8988T (cell line): ENCODE data around the gene SPNS2.

ENCODE experiments used
- DNase-seq: peaks from one replicate; pipeline ENCODE4 v3.0.0; 2011

Gene SPNS2, protein sequence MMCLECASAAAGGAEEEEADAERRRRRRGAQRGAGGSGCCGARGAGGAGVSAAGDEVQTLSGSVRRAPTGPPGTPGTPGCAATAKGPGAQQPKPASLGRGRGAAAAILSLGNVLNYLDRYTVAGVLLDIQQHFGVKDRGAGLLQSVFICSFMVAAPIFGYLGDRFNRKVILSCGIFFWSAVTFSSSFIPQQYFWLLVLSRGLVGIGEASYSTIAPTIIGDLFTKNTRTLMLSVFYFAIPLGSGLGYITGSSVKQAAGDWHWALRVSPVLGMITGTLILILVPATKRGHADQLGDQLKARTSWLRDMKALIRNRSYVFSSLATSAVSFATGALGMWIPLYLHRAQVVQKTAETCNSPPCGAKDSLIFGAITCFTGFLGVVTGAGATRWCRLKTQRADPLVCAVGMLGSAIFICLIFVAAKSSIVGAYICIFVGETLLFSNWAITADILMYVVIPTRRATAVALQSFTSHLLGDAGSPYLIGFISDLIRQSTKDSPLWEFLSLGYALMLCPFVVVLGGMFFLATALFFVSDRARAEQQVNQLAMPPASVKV

DNA sequence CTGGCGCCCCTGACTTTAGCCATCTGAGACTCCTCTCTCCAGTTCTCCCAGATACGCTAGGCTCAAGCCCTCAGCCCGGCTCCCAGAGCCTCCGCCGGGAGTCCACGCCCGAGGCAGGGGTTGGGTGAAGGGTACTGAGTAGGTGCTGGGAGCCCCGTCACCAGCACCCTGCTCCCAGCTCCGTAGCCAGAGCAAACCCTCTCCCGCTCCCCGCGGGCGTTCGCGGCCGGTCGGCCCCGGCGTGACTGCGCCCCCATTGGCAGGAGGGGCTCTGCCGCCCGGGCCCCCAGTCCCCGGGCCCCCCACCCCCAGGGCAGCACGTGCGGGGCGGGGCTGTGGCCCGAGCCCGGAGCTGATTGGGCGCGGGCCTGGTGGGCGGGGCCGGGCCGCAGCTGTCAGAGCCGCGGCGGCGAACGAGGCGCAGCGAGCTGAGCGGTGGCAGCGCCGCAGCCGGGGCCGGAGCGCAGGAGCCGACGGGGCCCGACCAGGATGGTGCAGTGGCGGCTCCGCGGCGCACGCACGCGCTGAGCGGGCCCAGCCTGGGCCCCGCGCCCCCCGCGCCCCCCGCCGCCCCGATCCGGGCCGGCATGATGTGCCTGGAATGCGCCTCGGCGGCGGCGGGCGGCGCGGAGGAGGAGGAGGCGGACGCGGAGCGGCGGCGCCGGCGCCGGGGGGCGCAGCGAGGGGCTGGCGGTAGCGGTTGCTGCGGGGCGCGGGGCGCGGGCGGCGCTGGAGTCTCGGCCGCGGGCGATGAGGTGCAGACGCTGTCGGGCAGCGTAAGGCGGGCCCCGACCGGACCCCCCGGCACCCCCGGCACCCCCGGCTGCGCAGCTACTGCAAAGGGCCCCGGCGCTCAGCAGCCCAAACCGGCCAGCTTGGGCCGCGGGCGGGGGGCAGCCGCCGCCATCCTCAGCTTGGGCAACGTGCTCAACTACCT is at the start of gene SPNS2:
SPNS2 (plus strand) TSS at position 421 of the 937 bp plus-strand sequence; CDS start at position 588, 167 bp downstream.
- peak; percentile 96 for DNase-seq

DNA sequence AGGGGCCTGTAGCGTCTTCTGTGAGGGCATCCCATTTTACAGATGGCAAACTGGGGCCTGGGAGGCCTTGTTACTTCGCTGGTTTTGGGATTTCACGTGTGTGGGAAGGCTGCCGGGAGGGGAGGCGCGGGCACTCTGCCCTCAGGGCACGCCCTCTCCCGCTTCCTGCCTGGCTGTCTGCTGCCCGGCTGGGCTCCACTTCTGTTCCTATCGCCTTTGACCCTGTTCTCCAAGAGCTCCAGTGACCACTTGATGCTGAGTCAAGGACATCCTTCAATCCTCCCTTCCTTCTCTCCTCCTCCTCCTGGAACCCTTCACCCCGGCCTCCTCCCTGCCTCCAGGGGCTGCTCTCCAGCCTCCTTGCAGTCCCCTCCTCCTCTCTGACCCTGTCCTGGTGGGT is 48.9 kb upstream of the SPNS2 start:
- DNase-seq: no peak

DNA sequence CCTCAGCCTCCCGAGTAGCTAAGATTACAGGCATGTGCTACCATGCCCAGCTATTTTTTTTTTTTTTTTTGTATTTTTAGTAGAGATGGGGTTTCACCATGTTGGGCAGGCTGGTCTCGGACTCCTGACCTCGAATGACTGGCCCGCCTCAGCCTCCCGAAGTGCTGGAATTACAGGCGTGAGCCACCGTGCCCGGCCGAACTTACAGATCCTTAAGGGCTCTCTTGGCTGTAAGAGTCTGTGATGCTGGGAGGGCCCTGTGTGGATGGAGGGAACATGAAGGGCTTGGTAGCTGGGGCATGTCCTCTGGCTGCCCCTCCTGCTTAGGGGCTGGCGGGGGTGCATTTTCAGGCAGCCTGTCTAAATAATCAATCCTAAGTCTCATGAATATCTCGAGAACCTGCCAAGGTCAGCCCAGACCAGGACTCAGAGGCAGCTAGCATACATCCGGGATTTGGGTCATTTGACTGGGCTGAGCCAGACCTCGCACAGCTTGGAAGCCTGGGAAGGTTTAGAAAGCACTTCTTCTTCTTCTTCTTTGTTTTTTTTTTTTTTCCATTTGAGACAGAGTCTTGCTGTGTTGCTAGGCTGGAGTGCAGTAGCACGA is 47.9 kb upstream of the SPNS2 start:
- no peak for DNase-seq

DNA sequence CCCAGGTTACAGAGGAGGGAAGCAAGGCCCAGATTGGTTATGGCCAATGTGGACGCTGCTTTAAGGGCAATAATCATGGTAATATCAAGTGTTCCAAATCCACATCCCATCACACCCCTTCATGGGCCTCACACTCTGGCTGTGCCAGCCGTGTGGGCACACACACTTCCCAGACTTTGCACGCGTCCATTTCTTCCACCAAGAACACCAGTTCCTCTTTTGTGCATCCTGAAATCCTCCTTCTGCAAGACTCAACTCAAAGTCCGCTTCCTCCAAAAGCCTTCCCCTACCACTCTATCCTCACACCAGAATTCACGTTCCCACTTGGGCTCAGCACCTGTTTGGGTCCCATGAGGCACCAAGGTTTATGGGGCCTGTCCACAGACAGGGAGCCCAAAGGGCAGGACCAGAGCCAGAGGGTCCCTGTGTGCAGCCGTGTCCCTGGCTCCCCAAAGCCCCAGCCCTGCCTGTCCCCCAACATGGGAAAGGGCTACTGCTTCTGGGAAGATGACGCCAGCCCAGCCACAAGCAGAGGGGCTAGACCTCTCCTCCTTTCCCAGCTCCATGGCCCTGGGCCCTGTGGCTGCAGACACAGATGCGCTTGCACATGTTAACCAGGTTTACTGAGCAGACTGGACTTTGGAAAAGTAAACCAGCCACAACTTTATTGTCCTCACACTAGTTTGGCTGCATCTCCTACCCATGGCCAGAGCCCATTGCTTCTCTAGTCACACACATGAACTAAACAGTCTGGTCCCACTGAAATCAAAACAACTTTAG is 44.7 kb upstream of the SPNS2 start:
- no peak for DNase-seq

DNA sequence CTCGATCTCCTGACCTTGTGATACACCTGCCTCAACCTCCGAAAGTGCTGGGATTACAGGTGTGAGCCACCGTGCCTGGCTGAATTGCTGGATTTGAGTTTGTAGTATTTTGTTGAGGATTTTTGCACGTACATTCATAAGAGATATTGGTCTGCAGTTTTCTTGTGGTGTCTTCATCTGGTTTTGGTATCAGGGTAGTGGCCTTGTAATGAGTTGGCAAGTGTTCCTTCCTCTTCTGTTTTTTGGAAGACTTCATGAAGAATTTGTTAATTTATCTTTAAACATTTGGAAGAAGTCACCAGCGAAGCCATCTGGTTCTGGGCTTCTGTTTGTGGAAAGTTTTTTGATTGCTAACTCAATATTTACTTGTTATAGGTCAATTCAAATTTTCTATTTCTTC is 38.0 kb upstream of the SPNS2 start:
- DNase-seq: no peak

DNA sequence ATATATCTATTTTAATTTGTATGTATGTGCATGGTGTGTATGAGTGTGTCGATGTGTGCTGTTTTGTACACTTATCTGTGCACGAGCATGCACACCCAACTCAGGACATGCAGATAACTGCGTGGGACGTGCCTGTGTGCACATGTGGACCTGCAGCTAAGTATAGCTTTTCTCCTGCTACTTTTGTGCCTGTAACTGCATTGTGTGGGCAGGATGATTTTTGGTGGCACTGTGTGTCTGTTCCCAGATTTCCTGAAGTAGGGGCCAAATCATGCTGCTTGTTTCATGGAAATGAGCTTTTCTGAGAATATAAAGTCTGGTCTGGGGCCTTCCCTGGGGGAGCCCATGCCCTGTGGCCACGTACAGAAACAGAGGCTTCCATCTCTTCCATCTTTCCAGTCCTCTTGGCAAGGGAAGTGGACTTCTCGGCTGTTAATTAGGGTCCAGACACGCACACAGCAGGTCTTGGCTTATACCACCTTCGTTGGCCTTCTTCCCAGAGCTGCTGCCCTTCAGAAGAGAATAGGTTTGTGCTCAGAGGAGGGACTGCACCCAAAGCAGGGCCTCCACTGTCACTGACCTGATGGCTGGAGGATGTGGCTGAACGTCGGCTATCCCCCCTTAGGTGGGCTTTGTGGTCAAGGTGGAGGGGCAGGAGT is 34.7 kb upstream of the SPNS2 start:
- no peak for DNase-seq

DNA sequence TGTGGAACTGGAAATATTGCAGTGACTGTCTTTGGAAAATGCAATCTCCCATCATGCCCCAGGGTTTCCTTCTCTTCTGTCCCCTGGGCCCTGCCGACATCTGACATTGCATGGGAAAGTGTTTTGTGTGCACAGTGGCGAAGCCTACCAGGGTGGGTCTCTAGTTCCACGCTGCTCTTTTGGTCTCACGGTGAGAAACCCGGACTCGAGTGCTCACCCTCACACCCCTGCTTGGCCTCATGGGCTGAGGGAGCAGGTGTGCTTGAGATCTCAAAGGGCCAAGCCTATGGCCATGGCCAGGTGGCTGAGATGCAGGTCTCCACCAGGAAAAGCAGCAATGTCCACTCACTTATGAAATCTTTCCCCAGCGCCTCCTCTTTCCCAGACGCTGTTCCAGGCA is 32.9 kb upstream of the SPNS2 start:
- DNase-seq: no peak

DNA sequence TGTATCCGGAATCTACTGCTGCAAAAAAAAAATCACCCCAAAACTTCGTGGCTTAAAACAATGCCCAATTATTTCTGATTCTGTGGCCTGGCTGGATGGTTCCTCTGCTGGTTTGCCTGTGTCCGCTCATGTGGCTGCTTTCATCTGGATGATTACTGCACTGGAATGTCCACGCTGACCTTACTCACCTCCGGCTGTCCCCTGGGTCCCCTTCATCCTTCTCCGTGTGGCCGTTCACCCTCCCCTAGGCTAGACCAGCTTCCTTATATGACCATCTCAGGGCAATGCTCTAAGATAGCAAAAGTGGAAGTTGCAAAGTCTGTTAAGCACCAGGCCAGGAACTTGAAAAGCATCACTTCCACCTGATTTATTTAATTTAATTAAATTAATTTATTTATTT is 31.4 kb upstream of the SPNS2 start:
- no peak for DNase-seq

DNA sequence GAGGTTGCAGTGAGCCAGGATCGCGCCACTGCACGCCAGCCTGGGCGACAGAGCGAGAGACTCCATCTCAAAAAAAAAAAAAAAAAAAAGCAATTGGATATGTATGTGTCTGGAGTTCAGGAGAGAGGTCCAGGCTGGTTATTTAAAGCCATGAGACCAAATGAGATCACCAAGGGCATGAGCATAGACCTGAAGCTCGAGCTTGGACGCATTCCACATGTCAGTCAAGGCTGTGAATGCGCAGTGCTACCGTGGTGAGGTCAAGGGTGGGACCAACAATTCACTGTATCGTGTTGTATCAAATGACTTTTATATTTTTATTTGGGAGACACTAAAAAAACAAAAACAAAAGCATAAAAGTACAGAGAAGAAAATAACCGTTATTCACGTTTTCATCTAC is 29.1 kb upstream of the SPNS2 start:
- no peak for DNase-seq

DNA sequence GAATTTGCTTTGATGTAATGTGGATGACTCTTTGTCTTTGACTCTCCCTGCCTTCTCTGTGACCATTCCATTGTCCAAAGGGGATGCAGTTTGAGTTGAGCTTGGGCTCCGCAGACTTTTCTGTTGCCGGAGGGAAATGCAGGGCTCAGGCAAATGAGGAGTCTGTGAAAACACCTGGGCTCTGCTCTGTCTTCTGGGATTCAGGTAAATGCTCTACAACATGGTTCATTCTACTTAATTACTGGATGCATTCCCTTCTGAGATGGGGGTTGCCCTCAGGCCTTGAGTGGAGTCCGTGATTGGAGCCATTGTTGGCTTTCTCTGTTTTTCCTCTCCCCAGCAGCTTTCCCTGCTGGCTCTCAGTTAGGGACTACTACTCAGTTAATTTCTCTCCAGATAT is 26.4 kb upstream of the SPNS2 start:
- no peak for DNase-seq

DNA sequence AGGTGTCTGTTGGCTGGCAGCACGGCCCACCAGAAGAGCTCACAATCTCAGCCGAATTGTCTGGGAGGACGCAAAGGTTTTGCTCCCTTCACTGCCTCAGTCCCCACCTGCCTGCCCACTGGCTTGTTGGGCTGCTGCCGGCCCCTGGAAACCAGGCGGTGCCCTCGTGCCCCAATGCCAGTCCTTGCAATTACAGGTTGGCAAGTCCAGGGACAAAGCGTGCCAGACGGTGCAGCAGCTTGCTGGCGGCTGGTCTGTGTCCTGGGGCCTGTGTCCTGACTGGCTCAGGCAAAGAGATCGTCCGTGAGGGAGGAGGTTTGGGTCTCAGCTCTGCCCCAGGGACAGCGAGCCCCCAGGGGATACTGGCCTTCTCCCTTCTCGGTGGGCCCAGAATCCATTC is 24.6 kb upstream of the SPNS2 start:
- no peak for DNase-seq

DNA sequence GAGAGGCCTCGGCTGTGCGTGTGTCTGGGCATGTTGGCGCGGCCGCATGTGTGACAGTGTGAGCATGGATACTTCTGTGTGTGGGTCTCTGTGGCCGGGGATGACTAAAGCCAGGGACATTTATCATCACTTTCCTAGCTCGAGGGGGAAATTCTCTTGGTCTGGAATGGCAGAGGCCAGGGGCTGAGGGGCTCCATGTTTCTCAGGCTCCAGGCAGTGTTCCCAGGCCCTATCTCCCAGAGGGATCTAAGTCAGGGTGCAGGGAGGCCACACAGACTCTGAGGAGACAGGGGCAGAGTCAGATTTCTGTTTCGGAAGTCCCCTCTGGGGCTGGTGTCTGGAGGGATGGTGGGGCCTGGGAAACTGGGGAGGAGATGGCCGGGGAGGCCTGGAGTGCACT is 23.7 kb upstream of the SPNS2 start:
- DNase-seq: no peak

DNA sequence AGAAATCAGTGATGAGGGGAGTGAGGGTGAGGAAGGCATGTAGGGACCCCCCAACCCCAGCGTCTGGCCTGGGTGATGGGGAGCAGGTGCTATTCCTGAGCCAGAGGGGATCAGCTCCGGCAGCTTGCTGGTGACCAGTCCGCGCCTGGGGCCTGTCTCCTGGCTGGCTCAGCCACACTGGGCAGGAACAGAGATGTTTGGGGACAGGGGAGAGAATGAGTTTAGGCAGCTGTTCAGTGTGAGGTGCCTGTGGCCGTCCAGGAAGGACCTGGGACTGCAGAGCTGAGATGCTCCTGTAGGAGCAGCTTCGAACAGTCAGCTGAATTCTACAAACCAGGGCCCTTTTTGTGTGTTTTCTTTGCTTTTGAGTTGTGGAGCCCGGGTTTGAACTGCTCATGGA is 23.2 kb upstream of the SPNS2 start:
- DNase-seq: no peak

DNA sequence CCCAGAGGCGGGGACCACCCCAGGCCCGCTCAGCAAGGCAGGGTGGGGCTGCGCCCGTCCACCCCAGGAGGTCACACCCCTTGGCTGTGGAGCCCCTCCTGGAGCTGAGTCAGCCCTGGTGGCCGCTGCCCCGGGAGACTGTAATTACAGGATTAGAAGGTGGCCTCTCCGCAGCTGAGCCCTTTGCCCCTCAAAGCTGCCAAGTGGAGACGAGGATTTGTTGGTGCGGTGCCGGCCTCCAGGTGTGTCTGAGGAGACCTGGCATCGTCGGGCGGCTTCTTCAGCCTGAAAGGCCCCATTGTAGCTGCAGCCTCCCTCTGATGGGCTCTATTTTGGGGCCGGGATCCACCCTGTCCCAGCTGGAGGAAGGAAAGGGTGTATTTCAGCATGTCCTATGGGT is 22.7 kb upstream of the SPNS2 start:
- no peak for DNase-seq

DNA sequence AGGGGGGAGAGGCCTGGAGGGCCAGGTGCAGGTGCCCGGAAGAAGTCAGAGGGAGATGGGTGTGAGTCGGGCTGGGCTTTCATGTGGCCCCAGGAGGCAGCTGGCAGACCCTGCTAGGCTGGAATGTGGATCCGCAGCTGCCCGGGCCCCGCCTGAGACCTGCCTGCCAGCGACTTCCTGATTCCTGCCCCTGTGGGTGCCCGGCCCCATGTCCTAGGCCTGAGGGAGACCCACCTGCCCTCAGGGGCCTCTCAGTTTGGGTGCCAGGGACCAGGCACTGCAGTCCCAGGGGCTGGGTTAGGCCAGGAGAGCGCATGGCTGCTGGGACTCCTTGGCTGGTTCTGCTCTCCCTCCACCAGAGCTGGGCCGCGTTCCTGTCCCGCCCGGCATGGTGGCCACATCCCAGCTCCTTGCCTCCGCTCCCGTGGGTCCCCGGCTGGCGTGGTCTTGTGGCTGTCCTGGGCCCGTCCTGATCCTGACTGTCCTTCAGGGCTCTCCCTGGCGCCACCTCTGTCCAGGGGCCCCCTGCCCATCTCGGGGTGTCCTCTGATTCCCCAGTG is 22.1 kb upstream of the SPNS2 start:
- DNase-seq: no peak

DNA sequence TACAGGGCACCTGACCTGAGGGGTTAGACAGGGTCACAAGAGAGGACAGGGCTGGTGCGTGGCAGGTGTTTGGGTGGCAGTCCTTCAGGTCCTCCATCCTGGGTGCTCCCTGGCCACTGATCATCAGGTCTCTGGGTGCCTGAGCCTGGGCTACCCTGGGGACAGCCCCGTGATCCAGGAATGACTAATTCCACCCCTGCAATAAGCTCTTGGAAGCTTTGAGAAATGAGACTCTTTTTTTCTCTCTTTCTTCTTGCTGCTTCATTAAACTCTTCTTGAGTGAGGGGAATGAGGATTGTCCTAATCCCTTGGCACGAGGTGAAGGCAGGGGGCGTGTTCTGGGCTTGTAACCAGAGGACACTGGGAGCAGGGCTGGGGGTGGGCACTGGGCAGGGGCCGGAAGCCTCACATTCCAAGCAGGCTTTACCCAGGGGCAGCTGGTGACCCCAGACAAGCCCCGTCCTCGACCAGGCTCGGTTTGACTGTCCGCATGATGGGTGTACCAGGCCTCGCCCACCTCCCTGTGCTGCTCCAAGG is 21.4 kb upstream of the SPNS2 start:
- no peak for DNase-seq

DNA sequence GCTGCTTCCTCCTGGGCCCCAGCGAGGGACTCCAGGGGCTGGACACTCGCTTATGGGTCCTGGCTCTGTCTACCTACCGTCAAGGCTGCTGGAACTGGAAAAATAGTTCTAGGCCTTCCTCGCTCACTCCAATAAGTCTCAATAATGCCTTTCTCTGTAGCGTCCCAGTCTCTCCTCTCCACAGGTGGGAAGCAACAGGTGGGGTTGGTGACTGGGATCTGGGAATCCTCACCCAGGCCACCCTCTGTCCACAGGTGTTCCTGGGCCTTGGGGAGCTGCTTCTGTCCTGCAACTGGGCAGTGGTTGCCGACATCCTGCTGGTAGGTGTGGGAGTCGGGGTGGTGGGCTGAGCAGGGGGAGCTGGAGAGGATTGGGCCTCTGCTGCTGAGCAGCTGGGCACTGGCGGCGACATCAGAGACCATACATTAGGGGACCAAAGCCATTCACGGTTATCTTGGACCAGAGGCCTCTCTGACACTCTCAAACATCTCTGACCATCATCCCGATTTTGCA is 20.3 kb upstream of the SPNS2 start:
- no peak for DNase-seq

DNA sequence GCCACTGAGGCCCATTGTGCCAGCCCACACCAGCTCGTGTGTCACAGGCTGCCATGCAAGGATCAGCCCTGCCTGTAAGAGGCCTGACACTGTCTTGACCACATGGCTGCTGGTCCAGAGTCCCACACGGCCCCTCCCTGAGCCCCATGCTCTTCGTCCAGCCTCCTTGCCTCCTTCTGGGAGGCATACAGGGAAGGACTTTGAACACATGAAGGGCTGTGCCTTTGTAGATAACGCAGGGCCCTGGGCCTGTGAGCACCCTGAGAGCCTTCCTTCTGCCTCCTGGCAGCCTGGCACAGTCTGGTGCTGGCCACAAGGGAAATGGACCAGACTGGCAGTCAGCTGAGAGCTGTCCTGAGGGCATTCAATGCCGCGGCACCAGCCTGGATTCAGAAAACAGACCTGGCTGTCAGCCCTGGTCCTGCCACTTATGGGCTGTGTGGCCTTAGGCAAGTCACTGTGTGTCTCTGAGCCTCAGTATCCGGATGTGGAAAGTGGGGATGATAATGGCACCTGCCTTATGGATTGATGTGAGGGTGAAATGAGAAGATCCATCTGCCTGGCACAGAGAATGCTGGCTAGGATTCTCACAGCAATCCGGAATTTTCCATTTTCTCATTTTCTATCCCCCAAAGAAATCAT is 19.2 kb upstream of the SPNS2 start:
- DNase-seq: no peak

DNA sequence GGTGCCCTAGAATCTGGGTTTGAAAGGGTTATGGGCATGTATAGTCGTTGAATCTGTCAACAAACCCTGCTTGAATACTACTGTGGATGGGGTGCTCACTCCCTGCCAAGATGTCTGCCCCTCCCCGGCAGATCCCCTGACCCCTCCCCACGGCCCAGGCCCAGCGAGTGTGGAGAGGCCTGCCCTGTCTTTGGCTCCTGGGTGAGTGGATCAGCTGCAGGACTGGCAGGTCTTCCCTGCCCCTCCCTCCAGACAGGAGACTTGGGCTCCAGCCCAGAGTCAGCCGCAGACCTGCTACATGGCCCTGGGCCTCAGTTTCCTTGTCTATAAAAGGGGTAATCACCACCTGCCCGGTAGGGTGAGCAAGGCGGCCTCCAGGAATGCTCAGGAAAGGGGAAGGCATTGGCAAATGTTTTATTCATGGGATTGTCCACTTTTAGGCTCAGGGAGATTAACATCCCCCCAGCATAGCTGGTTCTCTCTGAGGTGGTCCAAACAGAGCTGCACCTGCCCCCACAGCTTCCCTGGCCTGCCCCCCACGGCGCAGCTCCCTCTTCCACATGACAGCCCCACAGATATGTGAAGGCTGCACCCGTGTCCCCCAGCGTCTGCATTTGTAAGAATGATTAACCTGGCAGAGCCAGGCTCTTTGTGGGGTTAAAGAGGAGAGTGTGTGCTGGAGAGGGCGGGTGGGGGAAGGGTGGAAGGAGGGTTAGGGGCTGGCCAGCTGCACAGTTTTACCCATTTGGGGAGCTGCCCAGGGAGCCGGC is 18.5 kb upstream of the SPNS2 start:
- DNase-seq: no peak
